Activated CD4-positive, alpha-beta T cell treated with anti-CD3 and anti-CD28 coated beads, Interleukin-2, amount 10 ng/mL, durations not matched to agents 24 days and 14 days (primary cell): ENCODE results near the gene IL5RA. TPM values are rescaled to one million over a fixed set of nuclear protein-coding genes. Genes with fewer than 3 reads are reported as not detected.

Source experiments
- total RNA-seq: library from RNA; stranded (reverse); gene quantifications from 2 replicates; pipeline ENCODE4 v1.2.3, GENCODE V29; 2022

IL5RA gene
- total RNA-seq, 1 donor from 2014 or later, result not detected

Other genes with a start within 250 kb of the IL5RA start
- 55.7 and 62.4 TPM in 2 replicates for gene TRNT1, start 16.6 kb upstream of the IL5RA start, total RNA-seq
- 37.0 and 40.0 TPM in 2 replicates for gene CRBN, start 69.3 kb upstream of the IL5RA start, total RNA-seq